Adrenal gland (tissue), 12 donors: Measurements from ENCODE around the gene CYFIP1. TPM values are rescaled to one million over a fixed set of nuclear protein-coding genes. Genes with fewer than 3 reads are reported as not detected.
"Not testable (repeated sequence)": the region's sequence is repeated elsewhere in the genome, so short reads cannot be mapped to it uniquely, and the experiment has no call there.

Source experiments
- DNase-seq, 7 donors: peaks; one replicate each; pipeline ENCODE4 v3.0.0-alpha.2; 2019 to 2020
- H3K27ac ChIP-seq, 5 donors: fragments of 200-600 bp; sonication (generic) in 4 of 5; 1 replicate in 3 of 5; 2 replicates in 2 of 5; pipeline versions ENCODE4 v1.5.1 to v1.8.0; 2016 to 2020; ENCODE audit warnings: mild to moderate bottlenecking in 1 of 5
- H3K27me3 ChIP-seq: fragments of 200-600 bp; 2 replicates; pipeline ENCODE4 v1.8.0; 2021
- H3K36me3 ChIP-seq, 2 donors: fragments of 200-600 bp; replicated peaks in 1 of 2; 1 replicate in 1 of 2; 2 replicates in 1 of 2; pipeline versions ENCODE4 v1.5.1 to v1.8.0; 2018 to 2022
- H3K4me1 ChIP-seq, 2 donors: fragments of 200-600 bp; replicated peaks in 1 of 2; 1 replicate in 1 of 2; 2 replicates in 1 of 2; pipeline versions ENCODE4 v1.5.1 to v1.8.0; 2018 to 2021
- H3K4me3 ChIP-seq, 4 donors: fragments of 200-600 bp; sonication (generic) in 3 of 4; one replicate each; pipeline ENCODE4 v1.5.1; 2016 to 2018
- H3K9me3 ChIP-seq, 3 donors: fragments of 200-600 bp; sonication (generic) in 1 of 3; replicated peaks in 1 of 3; 1 replicate in 2 of 3; 2 replicates in 1 of 3; pipeline versions ENCODE4 v1.5.1 to v1.8.0; 2016 to 2021
- POLR2A ChIP-seq, 2 donors: fragments of 450-650 bp; IDR thresholded peaks; one replicate each; pipeline ENCODE4 v1.6.1; 2017; ENCODE audit warnings: antibody characterized with exemption in 2 of 2, mild to moderate bottlenecking in 2 of 2, moderate library complexity in 1 of 2
- WGBS, 4 donors: extraction: QIAGEN DNeasy Blood & Tissue Kit in 2 of 4; methylation state at CpG; one replicate each; pipeline versions ENCODE4 v1.1.5 to v1.1.7; 2013 to 2017; 5-methylcytosine and 5-hydroxymethylcytosine counted together
- intact Hi-C, 2 donors: fragments of 100-400 bp; cut with DNase I; formaldehyde crosslinking; loops; one replicate each; pipeline versions ENCODE4 v1.14.1 to v1.15.0; 2022 to 2023
- polyA plus RNA-seq, 3 donors: library from polyadenylated mRNA; stranded (reverse); fragments of 200-250 nt in 2 of 3; fragments of 350-450 nt in 1 of 3; fragmentation: Illumina TruSeq in 1 of 3; extraction: RNeasy Lipid Tissue Mini Kit (QIAGEN cat#74804) in 1 of 3; gene quantifications; one replicate each; pipeline ENCODE4 v1.2.3, GENCODE V29; 2013 to 2014
- total RNA-seq, 9 donors: library from RNA; depleted of rRNA in 4 of 9; stranded (reverse); fragments of >200 nt in 4 of 9; fragments of 120-200 nt in 1 of 9; fragmentation: NEBNext Ultra II Directional in 1 of 9; extraction: Animal tissue kit (Norgen Biotek cat#: 25700) in 1 of 9; gene quantifications; one replicate each; pipeline versions ENCODE4 v1.1.0 to v1.2.4, GENCODE V29; 2013 to 2023
- TF ChIP-seq, protein P1 (sequence below), 6 experiments: fragments of 450-650 bp in 4 of 6; fragments of 200-600 bp in 2 of 6; sonication (generic) in 1 of 6; IDR thresholded peaks; 1 replicate in 5 of 6; 2 replicates in 1 of 6; pipeline versions ENCODE4 v1.5.1 to v1.8.0; 2016 to 2021; ENCODE audit warnings: antibody characterized with exemption in 6 of 6, mild to moderate bottlenecking in 2 of 6, moderate library complexity in 1 of 6
- donor health status: healthy with polysubstance abuse.
- donor health status: Bipolar disorder and iron deficiency.
- donor health status: DM: yes; HTN: yes; CAD: no.
- donor health status: DM: no; HTN: no; CAD: no.
- donor health status: DM: no; HTN: no; CAD: no.
- donor health status: DM: yes; HTN: yes; CAD: no.

Gene CYFIP1
- total and polyA plus RNA-seq, 12 donors, result 21.2 to 124 (median 85.0) TPM

DNA sequence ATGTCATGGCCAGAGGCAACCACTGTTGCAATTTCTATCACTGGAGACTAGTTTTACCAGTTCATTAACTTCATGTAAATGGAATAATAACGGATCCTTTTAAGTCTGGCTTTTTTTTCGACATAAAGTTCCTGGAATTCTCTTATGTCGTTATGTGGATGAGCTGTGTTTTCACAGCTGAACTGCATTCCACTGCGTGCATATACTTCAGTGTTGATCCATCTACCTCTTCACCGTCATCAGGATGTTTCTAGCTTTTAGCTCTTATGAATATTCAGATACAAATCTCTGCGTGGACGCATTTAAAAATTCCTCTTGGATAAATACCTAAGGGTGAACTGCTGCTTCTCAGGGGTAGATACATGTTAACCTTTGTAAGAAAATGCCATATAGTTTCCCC, 15.6 kb upstream of the CYFIP1 start:
- no peak overlapping the region for H3K27ac ChIP-seq
- peak in 1 of 7 donors; percentile 0 for DNase-seq
- H3K36me3 ChIP-seq, result peaks cover 0 to 51% of the 10 kb centered on the region in 2 donors
- no peak overlapping the region for H3K4me3 ChIP-seq
- no peaks in the 10 kb centered on the region for H3K27me3 ChIP-seq
- no peaks in the 10 kb centered on the region for H3K9me3 ChIP-seq
- 86 to 93% (median 91%) methylated on average over 7 of the region's 7 CpGs for WGBS, 4 donors
- no peak for TF ChIP-seq POLR2A (IDR thresholded peaks at IDR 0.05)
- TF ChIP-seq, protein P1, sequence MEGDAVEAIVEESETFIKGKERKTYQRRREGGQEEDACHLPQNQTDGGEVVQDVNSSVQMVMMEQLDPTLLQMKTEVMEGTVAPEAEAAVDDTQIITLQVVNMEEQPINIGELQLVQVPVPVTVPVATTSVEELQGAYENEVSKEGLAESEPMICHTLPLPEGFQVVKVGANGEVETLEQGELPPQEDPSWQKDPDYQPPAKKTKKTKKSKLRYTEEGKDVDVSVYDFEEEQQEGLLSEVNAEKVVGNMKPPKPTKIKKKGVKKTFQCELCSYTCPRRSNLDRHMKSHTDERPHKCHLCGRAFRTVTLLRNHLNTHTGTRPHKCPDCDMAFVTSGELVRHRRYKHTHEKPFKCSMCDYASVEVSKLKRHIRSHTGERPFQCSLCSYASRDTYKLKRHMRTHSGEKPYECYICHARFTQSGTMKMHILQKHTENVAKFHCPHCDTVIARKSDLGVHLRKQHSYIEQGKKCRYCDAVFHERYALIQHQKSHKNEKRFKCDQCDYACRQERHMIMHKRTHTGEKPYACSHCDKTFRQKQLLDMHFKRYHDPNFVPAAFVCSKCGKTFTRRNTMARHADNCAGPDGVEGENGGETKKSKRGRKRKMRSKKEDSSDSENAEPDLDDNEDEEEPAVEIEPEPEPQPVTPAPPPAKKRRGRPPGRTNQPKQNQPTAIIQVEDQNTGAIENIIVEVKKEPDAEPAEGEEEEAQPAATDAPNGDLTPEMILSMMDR (IDR thresholded peaks at IDR 0.05), result no peak
- intact Hi-C loops, result no loop called here
- H3K4me1 ChIP-seq, result no peaks in the 10 kb centered on the region

DNA sequence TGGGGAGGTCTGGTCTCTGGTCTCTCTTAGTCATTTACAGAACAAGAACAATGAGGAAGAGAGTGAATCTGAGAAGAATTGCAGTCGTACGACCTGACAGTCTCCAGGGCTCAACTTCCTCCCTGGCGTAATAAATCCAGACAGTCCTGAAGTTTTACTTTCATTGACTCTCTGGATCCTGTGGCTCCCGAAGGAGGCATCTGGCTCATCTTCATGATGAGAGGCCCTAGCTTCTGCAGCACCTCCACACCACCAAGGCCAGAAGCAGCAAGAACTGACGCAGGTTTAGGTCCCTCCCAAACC, 11.8 kb upstream of the CYFIP1 start:
- Histone ChIP-seq H3K36me3 (peaks cover 0 to 22% of the 10 kb centered on the region in 2 donors), H3K4me3 (no peak overlapping the region), H3K4me1 (no peaks in the 10 kb centered on the region), H3K9me3 (no peaks in the 10 kb centered on the region), H3K27ac (no peak overlapping the region), H3K27me3 (no peaks in the 10 kb centered on the region)
- peak in 1 of 7 donors; percentile 47 for DNase-seq
- 51 to 73% (median 61%) methylated on average over 5 of the region's 5 CpGs for WGBS, 4 donors
- no peak for TF ChIP-seq POLR2A (IDR thresholded peaks at IDR 0.05)
- TF ChIP-seq, protein P1 (IDR thresholded peaks at IDR 0.05), result no peak
- intact Hi-C loops, result no loop called here

DNA sequence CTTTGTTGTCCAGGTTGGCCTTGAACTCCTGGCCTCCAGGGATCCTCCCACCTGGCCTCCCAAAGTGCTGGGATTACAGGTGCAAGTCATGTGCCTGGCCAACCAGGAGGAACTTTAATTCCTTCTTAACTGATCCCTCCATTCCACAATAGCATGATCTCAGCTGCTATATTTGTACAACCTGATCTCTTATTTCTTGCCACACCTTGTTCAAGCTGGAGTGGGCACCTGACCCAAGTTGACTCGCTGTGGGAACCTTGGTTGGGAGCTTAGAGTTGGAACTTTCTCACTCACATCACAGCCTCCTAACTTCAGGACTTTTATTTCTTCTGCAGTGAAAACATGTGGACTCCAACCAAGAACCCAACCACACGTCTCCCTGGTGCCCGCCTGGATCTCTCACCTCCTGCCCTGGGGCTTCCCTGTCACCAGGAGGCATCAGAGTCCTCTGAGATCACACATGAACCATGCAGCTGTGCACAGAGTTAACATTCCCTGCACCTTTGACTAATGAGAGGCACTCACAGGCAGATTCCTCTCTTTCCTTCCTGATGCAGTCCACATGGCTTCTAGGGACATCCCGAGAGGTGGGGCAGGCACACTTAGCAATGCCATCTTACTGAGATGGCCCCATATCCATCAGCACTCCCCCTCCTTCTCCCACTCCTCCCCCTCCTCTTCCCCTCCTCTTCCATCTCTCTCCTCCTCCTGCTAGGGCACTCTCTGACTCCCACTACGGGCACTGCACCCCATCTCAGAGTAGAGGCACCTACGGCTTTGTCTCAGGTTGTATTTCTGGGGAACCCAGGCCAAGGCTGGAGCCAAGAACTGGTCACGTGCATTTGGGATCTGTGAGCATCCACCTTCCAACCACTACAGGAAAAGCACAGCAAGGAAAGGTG, 9.7 kb upstream of the CYFIP1 start:
- Histone ChIP-seq H3K27ac (no peak overlapping the region), H3K27me3 (no peaks in the 10 kb centered on the region), H3K4me3 (no peak overlapping the region), H3K4me1 (no peaks in the 10 kb centered on the region), H3K36me3 (peaks cover 0 to 13% of the 10 kb centered on the region in 2 donors), H3K9me3 (no peaks in the 10 kb centered on the region)
- no peak for TF ChIP-seq POLR2A (IDR thresholded peaks at IDR 0.05)
- TF ChIP-seq, protein P1 (IDR thresholded peaks at IDR 0.05), result no peak
- WGBS, 4 donors, result 68 to 74% (median 71%) methylated on average over 7 of the region's 7 CpGs
- intact Hi-C loops, result no loop called here
- DNase-seq, result peak in 2 of 7 donors; percentile 14 to 37

DNA sequence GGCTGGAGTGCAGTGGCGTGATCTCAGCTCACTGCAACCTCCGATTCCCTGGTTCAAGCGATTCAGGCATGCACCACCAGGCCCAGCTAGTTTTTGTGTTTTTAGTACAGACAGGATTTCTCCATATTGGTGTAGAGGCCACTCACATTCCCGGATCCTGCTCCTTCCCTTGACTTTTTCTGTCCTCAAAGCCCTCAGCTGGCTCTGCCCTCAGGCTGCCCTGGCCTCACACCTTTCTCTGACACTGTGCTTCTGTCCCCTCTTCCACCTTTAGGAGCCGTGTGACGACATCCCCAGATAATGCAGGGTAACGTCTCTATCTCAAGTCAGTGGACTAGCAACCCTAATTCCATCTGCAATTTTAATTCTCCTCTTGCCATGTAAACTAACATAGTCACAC, 8.6 kb upstream of the CYFIP1 start:
- intact Hi-C loops, result no loop called here
- peaks cover 0 to 3% of the 10 kb centered on the region in 2 donors for H3K36me3 ChIP-seq
- no peak overlapping the region for H3K27ac ChIP-seq
- no peak overlapping the region for H3K4me3 ChIP-seq
- no peaks in the 10 kb centered on the region for H3K27me3 ChIP-seq
- no peaks in the 10 kb centered on the region for H3K4me1 ChIP-seq
- TF ChIP-seq POLR2A (IDR thresholded peaks at IDR 0.05), result no peak
- TF ChIP-seq, protein P1 (IDR thresholded peaks at IDR 0.05), result no peak
- no peaks in the 10 kb centered on the region for H3K9me3 ChIP-seq
- peak in 2 of 7 donors; percentile 3 to 25 for DNase-seq
- 87 to 91% (median 89%) methylated on average over 7 of the region's 7 CpGs for WGBS, 4 donors

DNA sequence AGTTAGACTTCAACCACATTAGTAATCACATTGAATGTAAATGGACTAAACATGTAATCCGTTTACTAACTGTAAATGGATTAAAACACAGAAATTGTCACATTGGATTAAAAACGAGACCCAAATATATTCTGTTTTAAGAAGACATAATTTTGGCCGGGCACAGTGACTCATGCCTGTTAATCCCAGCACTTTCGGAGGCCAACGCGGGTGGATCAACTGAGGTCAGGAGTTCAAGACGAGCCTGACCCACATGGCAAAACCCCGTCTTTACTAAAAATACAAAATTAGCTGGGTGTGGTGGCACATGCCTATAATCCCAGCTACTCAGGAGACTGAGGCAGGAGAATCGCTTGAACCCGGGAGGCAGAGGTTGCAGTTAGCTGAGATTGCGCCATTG, 1.8 kb upstream of the CYFIP1 start:
- H3K9me3 ChIP-seq, intact Hi-C loops, H3K36me3 ChIP-seq, H3K27me3 ChIP-seq, H3K27ac ChIP-seq, H3K4me3 ChIP-seq: not testable (repeated sequence)
- peak in 1 of 7 donors; percentile 18 for DNase-seq
- peaks cover 6 to 17% of the 10 kb centered on the region in 2 donors for H3K4me1 ChIP-seq
- 83 to 91% (median 86%) methylated on average over 11 of the region's 11 CpGs for WGBS, 4 donors
